B cell (primary cell): ENCODE data around the gene ANKAR. TPM values are rescaled to one million over a fixed set of nuclear protein-coding genes. Genes with fewer than 3 reads are reported as not detected.
"Not testable (repeated sequence)": the region's sequence is repeated elsewhere in the genome, so short reads cannot be mapped to it uniquely, and the experiment has no call there.

ENCODE experiments used
- ATAC-seq: fragments of 200-7000 bp; cut with Tn5 transposase; one replicate; pipeline ENCODE4 v1.10.0; 2021; ENCODE audit warnings: low read depth, mild to moderate bottlenecking, moderate number of reproducible peaks, moderate library complexity
- CTCF ChIA-PET: fragments of 350-600 bp; sonication (Branson Sonifier 250); formaldehyde crosslinking; loops from one replicate; lab custom pipeline; 2021; ENCODE audit warnings: antibody characterized with exemption, inconsistent platforms; lab: Charles Lee
- POLR2A ChIA-PET: fragments of 350-600 bp; sonication (Branson Sonifier 250); formaldehyde crosslinking; loops from one replicate; lab custom pipeline; 2021; ENCODE audit warnings: antibody characterized with exemption; lab: Charles Lee
- DNase-seq: peaks from one replicate; pipeline ENCODE4 v3.0.0; 2013
- H2AFZ ChIP-seq: 2 replicates; pipeline ENCODE4 v1.6.1; 2012; ENCODE audit warnings: mild to moderate bottlenecking, low read depth, low read length; ENCODE audit not compliant: insufficient read depth, poor library complexity, severe bottlenecking
- H3K27ac ChIP-seq, 2 donors: 1 replicate in 1 of 2; 2 replicates in 1 of 2; pipeline ENCODE4 v1.5.1; 2012 to 2013; ENCODE audit warnings: low read length in 2 of 2, mild to moderate bottlenecking in 2 of 2, moderate library complexity in 1 of 2
- H3K27me3 ChIP-seq, 4 experiments: fragments of 200-600 bp in 1 of 4; sonication (generic) in 1 of 4; replicated peaks in 1 of 4; 1 replicate in 2 of 4; 2 replicates in 2 of 4; pipeline versions ENCODE4 v1.6.1 to v1.7.0; 2013 to 2016; ENCODE audit warnings: low read length in 3 of 4, mild to moderate bottlenecking in 2 of 4, mixed read lengths in 1 of 4, moderate library complexity in 1 of 4; ENCODE audit not compliant: insufficient read depth in 4 of 4, control insufficient read depth in 3 of 4; ENCODE audit errors: control extremely low read depth in 1 of 4
- H3K36me3 ChIP-seq, 2 experiments: replicated peaks in 1 of 2; 1 replicate in 1 of 2; 2 replicates in 1 of 2; pipeline versions ENCODE4 v1.6.1 to v1.7.1; 2013; ENCODE audit warnings: low read length in 1 of 2; ENCODE audit not compliant: insufficient read depth in 2 of 2, control insufficient read depth in 1 of 2; ENCODE audit errors: control extremely low read depth in 1 of 2, extremely low read depth in 1 of 2
- H3K4me1 ChIP-seq, 2 donors: fragments of 200-600 bp in 1 of 2; sonication (generic) in 1 of 2; 1 replicate in 1 of 2; 2 replicates in 1 of 2; pipeline versions ENCODE4 v1.5.1 to v1.6.1; 2013 to 2017; ENCODE audit warnings: low read length in 2 of 2; ENCODE audit not compliant: control insufficient read depth in 2 of 2, insufficient read depth in 2 of 2
- H3K4me2 ChIP-seq: replicated peaks from 2 replicates; pipeline ENCODE3; 2012; ENCODE audit warnings: mild to moderate bottlenecking, low read depth, low read length; ENCODE audit not compliant: poor library complexity, severe bottlenecking
- H3K4me3 ChIP-seq, 5 experiments: fragments of 200-600 bp in 1 of 5; sonication (generic) in 1 of 5; 1 replicate in 3 of 5; 2 replicates in 2 of 5; pipeline versions ENCODE4 v1.5.1 to v1.7.0; 2011 to 2016; ENCODE audit warnings: low read length in 4 of 5, mild to moderate bottlenecking in 4 of 5, low read depth in 2 of 5, control low read depth in 1 of 5, moderate library complexity in 1 of 5; ENCODE audit not compliant: insufficient read depth in 1 of 5; ENCODE audit errors: control extremely low read depth in 1 of 5, extremely low read depth in 1 of 5
- H3K79me2 ChIP-seq: fragments of 200-600 bp; sonication (generic); one replicate; pipeline ENCODE4 v1.6.0; 2016; ENCODE audit warnings: low read length; ENCODE audit not compliant: control insufficient read depth, insufficient read depth
- H3K9ac ChIP-seq: fragments of 200-600 bp; sonication (generic); 2 replicates; pipeline ENCODE4 v1.6.1; 2017; ENCODE audit warnings: mild to moderate bottlenecking, low read length, moderate library complexity
- H3K9me3 ChIP-seq, 3 donors: one replicate each; pipeline versions ENCODE4 v1.6.1 to v1.7.1; 2013; ENCODE audit warnings: low read length in 2 of 3; ENCODE audit not compliant: control insufficient read depth in 2 of 3, insufficient read depth in 1 of 3; ENCODE audit errors: control extremely low read depth in 1 of 3
- H4K20me1 ChIP-seq: 2 replicates; pipeline ENCODE4 v1.6.0; 2012; ENCODE audit warnings: mild to moderate bottlenecking, low read length; ENCODE audit not compliant: insufficient read depth, control insufficient read depth, poor library complexity, severe bottlenecking
- H3K27ac Mint-ChIP-seq: one replicate; pipeline ENCODE4 v1.8.0; 2021; ENCODE audit warnings: mixed read lengths
- H3K27me3 Mint-ChIP-seq: one replicate; pipeline ENCODE4 v1.8.0; 2021; ENCODE audit warnings: mixed read lengths
- H3K4me1 Mint-ChIP-seq: one replicate; pipeline ENCODE4 v1.8.0; 2021; ENCODE audit warnings: mixed read lengths
- H3K4me3 Mint-ChIP-seq: one replicate; pipeline ENCODE4 v1.8.0; 2021; ENCODE audit warnings: mixed read lengths
- H3K9me3 Mint-ChIP-seq: one replicate; pipeline ENCODE4 v1.8.0; 2022; ENCODE audit warnings: mixed read lengths; ENCODE audit not compliant: insufficient read depth
- EZH2 ChIP-seq: IDR thresholded peaks from 2 replicates; pipeline ENCODE4 v1.6.1; 2012; ENCODE audit warnings: borderline replicate concordance, low read depth, mild to moderate bottlenecking, moderate library complexity, low read length; ENCODE audit not compliant: insufficient read depth, poor library complexity, severe bottlenecking
- WGBS: methylation state at CpG from one replicate; pipeline ENCODE4 v1.1.5; 2013; ENCODE audit warnings: missing lambda C conversion rate; ENCODE audit not compliant: insufficient coverage; 5-methylcytosine and 5-hydroxymethylcytosine counted together
- intact Hi-C: fragments of 100-400 bp; cut with micrococcal nuclease; formaldehyde crosslinking; loops from one replicate; pipeline ENCODE4 v1.10.0; 2022
- polyA plus RNA-seq: library from polyadenylated mRNA; depleted of rRNA; stranded (reverse); fragments of >200 nt; gene quantifications from 2 replicates; pipeline ENCODE4 v1.2.3, GENCODE V29; 2012
- total RNA-seq, 2 donors: library from RNA; stranded (reverse); fragments of 120-200 nt in 1 of 2; gene quantifications; 1 replicate in 1 of 2; 2 replicates in 1 of 2; pipeline versions ENCODE4 v1.2.3 to v1.2.4, GENCODE V29; 2013 to 2022
- TF ChIP-seq, protein P1 (sequence below): fragments of 200-600 bp; IDR thresholded peaks from one replicate; pipeline ENCODE4 v1.8.0; 2022; ENCODE audit warnings: antibody characterized with exemption, mild to moderate bottlenecking

ANKAR gene
- total and polyA plus RNA-seq, 2 donors (not counting 1 experiment from before 2014, with no cell fraction given) = 11.2 to 24.8 TPM

DNA sequence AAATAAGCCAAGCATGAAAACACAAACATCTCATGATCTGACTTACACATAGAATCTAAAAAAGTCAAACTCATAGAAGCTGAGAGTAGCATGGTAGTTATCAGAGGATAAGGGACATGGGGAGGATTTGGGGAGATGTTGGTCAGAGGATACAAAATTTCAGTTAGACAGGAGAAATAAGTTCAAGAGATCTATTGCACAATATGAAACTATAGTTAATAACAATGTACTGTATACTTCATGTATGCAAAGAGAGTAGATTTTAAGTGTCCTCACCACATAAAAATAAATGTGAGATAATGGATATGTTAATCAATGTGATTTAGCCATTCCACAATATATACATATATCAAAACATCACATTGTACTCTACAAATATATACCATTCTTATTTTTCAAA is 23.2 kb upstream of the ANKAR start:
- DNase-seq = no peak
- no peak overlapping the region for H2AFZ ChIP-seq
- Mint-ChIP-seq H3K4me3 (no peak overlapping the region), H3K27me3 (no peaks in the 10 kb centered on the region), H3K27ac (no peak overlapping the region), H3K4me1 (no peaks in the 10 kb centered on the region), H3K9me3 (no peaks in the 10 kb centered on the region)
- no peaks in the 10 kb centered on the region for H3K27me3 ChIP-seq
- H3K9me3 ChIP-seq = peaks cover 0 to 8% (median 3%) of the 10 kb centered on the region in 3 donors
- CTCF ChIA-PET = interaction anchor here (1.9 kb wide), 1 partner anchor 8 kb away, joined by 5 read pairs; no protein-coding TSS in a partner anchor
- no peaks in the 10 kb centered on the region for H4K20me1 ChIP-seq
- TF ChIP-seq EZH2 = no peak
- TF ChIP-seq, protein P1, sequence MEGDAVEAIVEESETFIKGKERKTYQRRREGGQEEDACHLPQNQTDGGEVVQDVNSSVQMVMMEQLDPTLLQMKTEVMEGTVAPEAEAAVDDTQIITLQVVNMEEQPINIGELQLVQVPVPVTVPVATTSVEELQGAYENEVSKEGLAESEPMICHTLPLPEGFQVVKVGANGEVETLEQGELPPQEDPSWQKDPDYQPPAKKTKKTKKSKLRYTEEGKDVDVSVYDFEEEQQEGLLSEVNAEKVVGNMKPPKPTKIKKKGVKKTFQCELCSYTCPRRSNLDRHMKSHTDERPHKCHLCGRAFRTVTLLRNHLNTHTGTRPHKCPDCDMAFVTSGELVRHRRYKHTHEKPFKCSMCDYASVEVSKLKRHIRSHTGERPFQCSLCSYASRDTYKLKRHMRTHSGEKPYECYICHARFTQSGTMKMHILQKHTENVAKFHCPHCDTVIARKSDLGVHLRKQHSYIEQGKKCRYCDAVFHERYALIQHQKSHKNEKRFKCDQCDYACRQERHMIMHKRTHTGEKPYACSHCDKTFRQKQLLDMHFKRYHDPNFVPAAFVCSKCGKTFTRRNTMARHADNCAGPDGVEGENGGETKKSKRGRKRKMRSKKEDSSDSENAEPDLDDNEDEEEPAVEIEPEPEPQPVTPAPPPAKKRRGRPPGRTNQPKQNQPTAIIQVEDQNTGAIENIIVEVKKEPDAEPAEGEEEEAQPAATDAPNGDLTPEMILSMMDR = no peak
- H3K79me2 ChIP-seq = no peaks in the 10 kb centered on the region
- H3K36me3 ChIP-seq = no peaks in the 10 kb centered on the region
- H3K4me3 ChIP-seq = no peak overlapping the region
- ATAC-seq = no peak
- no peak overlapping the region for H3K27ac ChIP-seq
- POLR2A ChIA-PET = no interaction called here
- no peak overlapping the region for H3K9ac ChIP-seq
- H3K4me1 ChIP-seq = no peaks in the 10 kb centered on the region
- H3K4me2 ChIP-seq = no peak overlapping the region
- intact Hi-C loops = no loop called here

DNA sequence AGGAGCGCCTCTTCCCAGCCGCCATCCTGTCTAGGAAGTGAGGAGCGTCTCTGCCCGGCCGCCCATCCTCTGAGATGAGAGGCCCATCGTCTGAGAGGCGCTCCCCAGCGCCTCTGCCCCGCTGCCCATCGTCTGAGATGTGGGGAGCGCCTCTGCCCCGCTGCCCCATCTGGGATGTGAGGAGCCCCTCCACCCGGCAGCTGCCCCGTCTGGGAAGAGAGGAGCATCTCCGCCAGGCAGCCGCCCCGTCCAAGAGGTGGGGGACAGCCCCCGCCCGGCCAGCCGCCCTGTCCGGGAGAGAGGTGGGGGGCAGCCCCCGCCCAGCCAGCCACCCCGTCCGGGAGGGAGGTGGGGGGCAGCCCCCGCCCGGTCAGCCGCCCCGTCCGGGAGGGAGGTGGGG is 21.0 kb upstream of the ANKAR start:
- H3K36me3 ChIP-seq, DNase-seq, H3K4me2 ChIP-seq, H3K79me2 ChIP-seq, H2AFZ ChIP-seq, H3K9ac ChIP-seq, ATAC-seq, H3K4me3 ChIP-seq, CTCF ChIA-PET, H3K9me3 Mint-ChIP-seq, H3K27ac ChIP-seq, H3K9me3 ChIP-seq, H4K20me1 ChIP-seq, intact Hi-C loops, POLR2A ChIA-PET, H3K27me3 ChIP-seq, H3K4me3 Mint-ChIP-seq, H3K27ac Mint-ChIP-seq, H3K27me3 Mint-ChIP-seq: not testable (repeated sequence)
- H3K4me1 ChIP-seq = peaks cover 9 to 10% of the 10 kb centered on the region in 2 donors
- 94% methylated on average over 21 of the region's 29 CpGs for WGBS
- peaks cover 10% of the 10 kb centered on the region for H3K4me1 Mint-ChIP-seq
